K562 (cell line): Measurements from ENCODE around the gene NTSR1. TPM values are rescaled to one million over a fixed set of nuclear protein-coding genes. Genes with fewer than 3 reads are reported as not detected.

ENCODE experiments used
- ATAC-seq: fragments of 200-7000 bp; cut with Tn5 transposase; 3 replicates; pipeline ENCODE4 v1.9.1; 2020; ENCODE audit warnings: moderate library complexity
- BruUV-seq: library from RNA; stranded (reverse); fragments of 400-500 nt; replicated peaks from 2 replicates; lab custom pipeline; 2021; lab: Mats Ljungman, UMichigan
- CTCF ChIA-PET: fragments of 300-600 bp; formaldehyde crosslinking; extraction: SDS; loops from one replicate; lab custom pipeline; 2021; ENCODE audit warnings: low intra/inter-chr PET ratio; lab: Yijun Ruan, JAX
- POLR2A ChIA-PET: fragments of 300-600, 350-650 bp; sonication (Branson Sonifier 250); formaldehyde crosslinking; extraction: SDS; loops from one replicate; lab custom pipeline; 2021; ENCODE audit warnings: antibody characterized with exemption, inconsistent platforms; lab: Yijun Ruan, JAX
- DNase-seq, 4 experiments: peaks; one replicate each; pipeline versions ENCODE4 v3.0.0 to v3.0.0-alpha.2; 2011 to 2018; ENCODE audit warnings: low spot score in 3 of 4, mixed read lengths in 3 of 4; ENCODE audit errors: extremely low read depth in 1 of 4
- FAIRE-seq: peaks from 2 replicates; lab custom pipeline; 2011; peaks lifted over from hg19 to GRCh38; lab: Jason Lieb, UNC
- H2AFZ ChIP-seq: 2 replicates; pipeline ENCODE4 v1.6.0; 2011; ENCODE audit warnings: low read depth, low read length, control low read depth, inconsistent platforms
- H3K27ac ChIP-seq: fragments of 200-600 bp; 3 replicates; pipeline ENCODE4 v1.8.0; 2011; ENCODE audit warnings: low read depth, mild to moderate bottlenecking, control low read depth, inconsistent platforms, low read length, moderate library complexity, mixed read lengths; ENCODE audit errors: extremely low read depth
- H3K27me3 ChIP-seq, 2 experiments: fragments of 300-600 bp in 1 of 2; 2 replicates in 1 of 2; 3 replicates in 1 of 2; pipeline versions ENCODE4 v1.6.0 to v1.8.0; 2011; ENCODE audit warnings: inconsistent platforms in 2 of 2, low read length in 2 of 2, mild to moderate bottlenecking in 1 of 2, mixed read lengths in 1 of 2, moderate library complexity in 1 of 2; ENCODE audit not compliant: control insufficient read depth in 2 of 2, insufficient read depth in 2 of 2
- H3K36me3 ChIP-seq: fragments of 300-600 bp; 3 replicates; pipeline ENCODE4 v1.8.0; 2011; ENCODE audit warnings: mild to moderate bottlenecking, low read length, inconsistent platforms; ENCODE audit not compliant: control insufficient read depth, insufficient read depth
- H3K4me1 ChIP-seq, 2 experiments: fragments of 200-600 bp in 1 of 2; replicated peaks in 1 of 2; 2 replicates in 1 of 2; 3 replicates in 1 of 2; pipeline versions ENCODE4 v1.5.1 to v1.8.0; 2011; ENCODE audit warnings: inconsistent platforms in 2 of 2, low read length in 2 of 2, mild to moderate bottlenecking in 1 of 2, mixed read lengths in 1 of 2, moderate library complexity in 1 of 2; ENCODE audit not compliant: control insufficient read depth in 2 of 2, insufficient read depth in 2 of 2
- H3K4me2 ChIP-seq: 2 replicates; pipeline ENCODE4 v1.6.1; 2011; ENCODE audit warnings: low read length, control low read depth, inconsistent platforms, mixed read lengths; ENCODE audit not compliant: insufficient read depth
- H3K4me3 ChIP-seq: fragments of 200-600 bp; sonication (generic), shearing (Covaris generic); 2 replicates; pipeline ENCODE4 v1.5.1; 2016; ENCODE audit warnings: control low read depth, inconsistent platforms
- H3K79me2 ChIP-seq: fragments of 200-600 bp; 3 replicates; pipeline ENCODE4 v1.8.0; 2011; ENCODE audit warnings: low read length, inconsistent platforms; ENCODE audit not compliant: control insufficient read depth, insufficient read depth
- H3K9ac ChIP-seq, 2 experiments: 2 replicates each; pipeline versions ENCODE4 v1.6.0 to v1.6.1; 2011; ENCODE audit warnings: low read depth in 2 of 2, low read length in 2 of 2, control low read depth in 1 of 2, inconsistent platforms in 1 of 2, mild to moderate bottlenecking in 1 of 2, mixed read lengths in 1 of 2; ENCODE audit not compliant: insufficient read depth in 1 of 2
- H3K9me1 ChIP-seq: one replicate; pipeline ENCODE4 v1.6.0; 2011; ENCODE audit warnings: inconsistent platforms, mild to moderate bottlenecking, low read length, moderate library complexity; ENCODE audit not compliant: control insufficient read depth, insufficient read depth
- H3K9me3 ChIP-seq: replicated peaks from 2 replicates; pipeline ENCODE4 v1.5.1; 2011; ENCODE audit warnings: low read depth, low read length, inconsistent platforms; ENCODE audit not compliant: control insufficient read depth, insufficient read depth
- H4K20me1 ChIP-seq: replicated peaks from 2 replicates; pipeline ENCODE4 v1.6.1; 2011; ENCODE audit warnings: low read length, inconsistent platforms, mixed read lengths; ENCODE audit not compliant: control insufficient read depth, insufficient read depth
- CC2D1A ChIP-seq: fragments of 450-650 bp; IDR thresholded peaks from 2 replicates; pipeline ENCODE4 v1.6.1; 2017; ENCODE audit warnings: mild to moderate bottlenecking
- JUNB ChIP-seq: fragments of 450-650 bp; formaldehyde crosslinking; conservative IDR thresholded peaks from 2 replicates; pipeline ENCODE4 v1.4.0; 2020; ENCODE audit warnings: mild to moderate bottlenecking
- ZBTB7A ChIP-seq: IDR thresholded peaks from 2 replicates; pipeline ENCODE4 v1.6.1; 2011; ENCODE audit warnings: low read depth, mild to moderate bottlenecking, low read length, moderate library complexity, borderline replicate concordance; ENCODE audit not compliant: control insufficient read depth
- WGBS: fragments of 100-300 bp; shearing (Covaris generic); methylation state at CpG from one replicate; pipeline ENCODE4 v1.1.6; 2016; ENCODE audit warnings: low coverage, mixed read lengths; ENCODE audit not compliant: insufficient coverage; ENCODE audit errors: missing lambda C conversion rate; 5-methylcytosine and 5-hydroxymethylcytosine counted together
- in situ Hi-C: fragments of 300-500 bp; cut with MboI; formaldehyde crosslinking; loops from 4 replicates; pipeline ENCODE4 v1.15.0; 2018; ENCODE audit warnings: inconsistent platforms, mixed read lengths
- intact Hi-C: fragments of 100-400 bp; cut with micrococcal nuclease; formaldehyde crosslinking; loops from 2 replicates; pipeline ENCODE4 v1.14.2; 2022
- polyA plus RNA-seq, 8 experiments: library from polyadenylated mRNA; depleted of rRNA in 4 of 8; stranded (reverse) in 5 of 8; unstranded in 3 of 8; fragments of >200 nt; fragmentation: Nextera tagmentation in 2 of 8; fragmentation: Illumina TruSeq in 1 of 8; extraction: Ambion mirVana in 2 of 8; extraction: Trizol in 1 of 8; gene quantifications; 2 replicates each; pipeline versions ENCODE4 v1.2.1 to v1.2.3, GENCODE V29; 2011 to 2014; ENCODE audit warnings: inconsistent platforms in 1 of 8, missing spikeins in 1 of 8
- total RNA-seq, 7 experiments: library from RNA; depleted of rRNA in 6 of 7; stranded (reverse); fragments of >200 nt in 6 of 7; fragmentation: Illumina TruSeq in 2 of 7; extraction: Trizol in 2 of 7; gene quantifications; 2 replicates each; pipeline versions ENCODE4 v1.2.1 to v1.2.3, GENCODE V29; 2011 to 2021; ENCODE audit warnings: low replicate concordance in 1 of 7
- TF ChIP-seq, protein P1 (sequence below), 2 experiments: IDR thresholded peaks in 1 of 2; conservative IDR thresholded peaks in 1 of 2; 2 replicates each; pipeline ENCODE4 v1.6.1; 2016; ENCODE audit warnings: low read depth in 2 of 2, mild to moderate bottlenecking in 1 of 2, missing compliant biosample characterization in 1 of 2, missing genetic modification characterization in 1 of 2, moderate library complexity in 1 of 2
- TF ChIP-seq, protein P2 (sequence below): sonication (generic); formaldehyde crosslinking; IDR thresholded peaks from 2 replicates; pipeline ENCODE4 v1.9.0; 2022; ENCODE audit warnings: mild to moderate bottlenecking, missing genetic modification reagents

NTSR1 gene
- total and polyA plus RNA-seq, 9 of the 15 experiments (the other 6 are each of a cell fraction or from before 2014, with no cell fraction given), result 0.04 to 0.40 (median 0.13) TPM; not detected in 3

DNA sequence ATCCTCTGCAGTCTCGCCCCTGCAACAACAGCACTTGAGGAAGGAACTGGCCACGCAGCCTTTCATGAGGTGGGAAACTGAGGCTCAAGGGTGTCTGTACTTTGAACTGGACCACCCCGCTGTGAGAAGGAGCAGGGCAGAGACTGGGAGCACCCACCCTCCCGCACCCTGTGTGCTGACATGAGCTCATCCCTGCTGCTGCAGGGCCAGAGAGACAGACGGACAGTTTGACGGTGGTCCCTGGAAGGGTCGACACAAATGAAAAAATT lies 70.7 kb downstream of the NTSR1 start:
- WGBS, result 54% methylated on average over 7 of the region's 7 CpGs
- ChIA-PET CTCF (no interaction called here), POLR2A (interaction anchor here (0.6 to 1.2 kb wide), 4 partner anchors 12 to 124 kb away, joined by 3 to 5 read pairs (median 4); no protein-coding TSS in a partner anchor)
- peaks cover 20 to 50% of the 10 kb centered on the region in 2 experiments for H3K4me1 ChIP-seq
- H3K4me3 ChIP-seq, result no peak overlapping the region
- H3K27me3 ChIP-seq, result no peaks in the 10 kb centered on the region
- DNase-seq (no peak), FAIRE-seq (no peak), ATAC-seq (no peak)
- H4K20me1 ChIP-seq, result peaks cover 3% of the 10 kb centered on the region; the same call in 1 of the 2 replicates
- in situ Hi-C loops, result no loop called here
- intact Hi-C loops, result no loop called here
- no peaks in the 10 kb centered on the region for H3K36me3 ChIP-seq
- BruUV-seq, result no TSS peak
- peak overlapping the region in 1 of 2 experiments; percentile 79; a peak in 2 of 4 replicates for H3K9ac ChIP-seq
- peaks cover 5% of the 10 kb centered on the region; the same call in 2 of the 3 replicates for H3K79me2 ChIP-seq
- TF ChIP-seq, protein P1, sequence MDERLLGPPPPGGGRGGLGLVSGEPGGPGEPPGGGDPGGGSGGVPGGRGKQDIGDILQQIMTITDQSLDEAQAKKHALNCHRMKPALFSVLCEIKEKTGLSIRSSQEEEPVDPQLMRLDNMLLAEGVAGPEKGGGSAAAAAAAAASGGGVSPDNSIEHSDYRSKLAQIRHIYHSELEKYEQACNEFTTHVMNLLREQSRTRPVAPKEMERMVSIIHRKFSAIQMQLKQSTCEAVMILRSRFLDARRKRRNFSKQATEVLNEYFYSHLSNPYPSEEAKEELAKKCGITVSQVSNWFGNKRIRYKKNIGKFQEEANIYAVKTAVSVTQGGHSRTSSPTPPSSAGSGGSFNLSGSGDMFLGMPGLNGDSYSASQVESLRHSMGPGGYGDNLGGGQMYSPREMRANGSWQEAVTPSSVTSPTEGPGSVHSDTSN (CRISPR knock-in tag; IDR thresholded peaks at IDR 0.05; ENCODE audit: low read depth), result no peak
- TF ChIP-seq, protein P1 (tag; conservative IDR thresholded peaks at IDR 0.05; ENCODE audit: low read depth), result no peak
- no peak for TF ChIP-seq CC2D1A
- peak; percentile 17; the same call in 1 of the 2 replicates for TF ChIP-seq ZBTB7A
- TF ChIP-seq, protein P2, sequence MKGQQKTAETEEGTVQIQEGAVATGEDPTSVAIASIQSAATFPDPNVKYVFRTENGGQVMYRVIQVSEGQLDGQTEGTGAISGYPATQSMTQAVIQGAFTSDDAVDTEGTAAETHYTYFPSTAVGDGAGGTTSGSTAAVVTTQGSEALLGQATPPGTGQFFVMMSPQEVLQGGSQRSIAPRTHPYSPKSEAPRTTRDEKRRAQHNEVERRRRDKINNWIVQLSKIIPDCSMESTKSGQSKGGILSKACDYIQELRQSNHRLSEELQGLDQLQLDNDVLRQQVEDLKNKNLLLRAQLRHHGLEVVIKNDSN (CRISPR knock-in tag), result no peak
- TF ChIP-seq JUNB (CRISPR knock-in tag), result no peak
- no peaks in the 10 kb centered on the region for H3K9me1 ChIP-seq
- no peak overlapping the region for H3K27ac ChIP-seq
- no peak overlapping the region for H3K4me2 ChIP-seq
- H3K9me3 ChIP-seq, result no peaks in the 10 kb centered on the region
- peak overlapping the region; percentile 75; the same call in 1 of the 2 replicates for H2AFZ ChIP-seq
